ENCODE results near the gene KDM4C.

GRCh38 chr9:6757132-6757455, 679 bp upstream of the KDM4C start:
- no peak for TF ChIP-seq CTCF (IDR thresholded peaks at IDR 0.05)
- no peak for TF ChIP-seq EZH2 (IDR thresholded peaks at IDR 0.05)

Measured in neural progenitor cell (in vitro differentiated cells).